Esophagus mucosa (tissue), 1 donor: Measurements from ENCODE around the gene CR1L. TPM values are rescaled to one million over a fixed set of nuclear protein-coding genes. Genes with fewer than 3 reads are reported as not detected.
A peak's percentile ranks its signal among the peaks of the same experiment; 100 is the strongest.
"Not testable (repeated sequence)": the region's sequence is repeated elsewhere in the genome, so short reads cannot be mapped to it uniquely, and the experiment has no call there.

ENCODE experiments used
- ATAC-seq: fragments of 200-7000 bp; cut with Tn5 transposase; one replicate; pipeline ENCODE4 v1.9.1; 2020
- total RNA-seq: library from RNA; stranded (reverse); gene quantifications from one replicate; pipeline ENCODE4 v1.2.4, GENCODE V29; 2023
- donor health status: DM: yes; HTN: yes; CAD: no.

Gene CR1L
- total RNA-seq, 1 donor from 2014 or later = not detected

DNA sequence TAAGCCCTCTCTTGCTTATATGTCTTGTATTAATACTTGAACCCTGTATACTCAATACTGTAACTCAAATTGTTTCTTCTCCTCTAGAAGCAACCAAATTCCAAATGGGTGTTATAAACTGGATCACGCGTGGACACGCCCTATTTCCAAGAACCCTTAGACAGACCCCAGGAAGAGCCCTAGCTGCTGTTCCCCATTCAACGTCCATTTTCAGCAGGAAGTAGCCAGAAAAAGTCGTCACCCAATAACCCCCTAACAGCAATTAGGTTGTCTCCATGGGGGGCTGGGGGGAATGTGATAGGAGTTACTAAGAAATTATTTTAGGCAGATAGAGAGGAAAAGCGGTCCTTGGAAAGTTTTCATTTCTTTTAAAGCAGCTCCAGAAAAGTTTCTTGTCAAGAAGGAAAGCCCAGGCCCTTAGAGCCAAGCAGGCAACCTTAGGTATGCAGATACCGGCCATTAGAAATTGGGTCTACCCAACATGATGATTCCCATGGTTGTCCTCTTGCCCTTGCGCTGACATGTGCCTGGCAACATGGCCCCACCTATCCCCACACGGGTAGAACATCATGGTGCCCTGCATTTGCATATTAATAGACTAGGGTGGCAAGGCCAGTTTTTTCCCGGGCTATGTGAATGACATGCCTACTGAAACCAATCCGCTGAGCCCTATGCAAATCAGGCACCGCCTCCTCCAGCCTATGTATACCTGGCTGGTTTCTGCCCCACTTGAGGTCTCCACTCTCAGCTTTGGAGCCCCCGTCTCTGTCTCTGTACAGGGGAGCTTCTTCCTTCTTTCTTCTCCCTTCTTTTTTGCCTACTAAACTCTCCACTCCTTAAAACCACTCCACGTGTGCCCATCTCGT lies 102.9 kb downstream of the CR1L start:
- no peak for ATAC-seq

DNA sequence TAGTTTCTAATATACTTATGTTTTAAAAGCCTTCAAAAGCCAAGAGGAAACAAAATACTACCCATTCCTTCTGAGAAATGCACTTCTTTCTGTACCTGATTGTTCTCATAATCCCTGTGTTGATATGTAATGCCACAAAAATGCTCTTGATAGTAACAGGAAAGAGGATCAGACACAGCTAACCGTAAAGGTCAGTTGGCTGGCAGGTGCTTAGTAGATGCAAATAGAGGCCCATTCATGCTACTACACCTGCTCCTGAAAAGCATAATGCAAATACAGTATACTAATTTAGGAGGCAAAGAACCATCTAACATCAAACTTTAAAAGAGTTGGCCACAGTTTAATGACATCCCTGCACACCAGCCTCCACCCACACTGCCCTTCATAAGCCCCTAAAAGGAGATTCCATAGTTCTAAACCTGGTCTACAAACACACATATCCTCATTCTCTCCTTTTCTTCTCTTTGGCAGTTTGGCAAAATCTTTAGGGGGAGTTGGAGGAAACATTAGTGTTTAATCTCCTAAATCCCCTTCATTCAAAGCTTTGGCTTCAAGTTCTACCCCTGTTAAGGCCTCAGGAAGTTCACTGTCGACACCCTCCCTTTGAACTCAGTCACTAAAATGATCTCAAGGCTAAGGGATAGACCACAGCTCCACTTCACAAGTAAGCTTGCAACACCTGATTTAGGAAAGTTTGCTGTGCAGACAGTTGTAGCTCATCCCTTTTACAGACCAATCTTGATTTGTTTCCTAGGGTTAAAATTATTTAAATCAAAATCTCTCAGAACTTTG lies 104.0 kb downstream of the CR1L start:
- no peak for ATAC-seq

DNA sequence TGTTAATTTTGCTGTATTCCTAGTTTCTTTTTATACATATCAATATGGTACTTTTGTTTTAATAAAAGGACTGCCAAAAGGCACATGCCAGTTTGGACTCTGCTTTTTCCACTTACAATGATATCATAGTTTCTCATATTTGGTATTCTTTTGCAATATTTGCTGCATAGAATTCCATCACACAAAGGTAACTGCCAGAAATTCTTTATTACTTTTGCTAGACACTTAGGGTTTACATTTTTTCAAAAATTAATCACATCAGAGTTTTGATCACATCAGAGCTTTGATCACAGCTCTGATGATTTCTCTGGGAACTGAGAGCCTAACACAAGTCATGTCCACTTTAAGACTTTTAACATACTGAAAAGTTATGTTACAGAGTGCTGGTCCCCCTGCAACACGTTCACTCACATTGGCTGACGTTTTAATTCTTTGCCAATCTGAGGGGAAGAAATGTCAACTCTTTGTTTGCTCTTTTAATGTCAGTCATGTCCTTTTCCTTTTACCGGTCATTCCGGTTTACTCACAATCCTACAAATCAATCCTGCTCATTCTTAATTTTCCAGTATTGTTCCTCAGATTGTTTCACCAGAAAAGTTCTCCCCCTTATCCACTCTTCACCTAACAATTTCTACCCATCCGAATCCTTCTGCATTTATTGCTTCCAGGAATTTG lies 105.8 kb downstream of the CR1L start:
- ATAC-seq = no peak

DNA sequence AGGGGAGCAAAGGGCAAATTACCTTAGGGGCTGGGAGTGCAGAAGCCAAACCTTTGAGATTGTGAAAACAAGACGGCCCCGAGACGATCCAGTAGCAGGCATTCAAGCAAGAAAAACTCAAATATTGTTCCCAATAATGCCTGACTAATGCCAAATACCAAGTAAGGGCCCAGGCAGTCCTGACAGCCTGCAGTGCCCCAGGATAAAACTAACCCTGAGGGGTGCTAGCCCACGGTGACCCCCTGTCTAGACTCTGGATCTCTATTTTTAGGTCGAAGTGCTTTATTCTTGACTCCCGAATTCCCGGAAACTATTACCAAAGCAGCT lies 106.5 kb downstream of the CR1L start:
- not testable (repeated sequence) for ATAC-seq

DNA sequence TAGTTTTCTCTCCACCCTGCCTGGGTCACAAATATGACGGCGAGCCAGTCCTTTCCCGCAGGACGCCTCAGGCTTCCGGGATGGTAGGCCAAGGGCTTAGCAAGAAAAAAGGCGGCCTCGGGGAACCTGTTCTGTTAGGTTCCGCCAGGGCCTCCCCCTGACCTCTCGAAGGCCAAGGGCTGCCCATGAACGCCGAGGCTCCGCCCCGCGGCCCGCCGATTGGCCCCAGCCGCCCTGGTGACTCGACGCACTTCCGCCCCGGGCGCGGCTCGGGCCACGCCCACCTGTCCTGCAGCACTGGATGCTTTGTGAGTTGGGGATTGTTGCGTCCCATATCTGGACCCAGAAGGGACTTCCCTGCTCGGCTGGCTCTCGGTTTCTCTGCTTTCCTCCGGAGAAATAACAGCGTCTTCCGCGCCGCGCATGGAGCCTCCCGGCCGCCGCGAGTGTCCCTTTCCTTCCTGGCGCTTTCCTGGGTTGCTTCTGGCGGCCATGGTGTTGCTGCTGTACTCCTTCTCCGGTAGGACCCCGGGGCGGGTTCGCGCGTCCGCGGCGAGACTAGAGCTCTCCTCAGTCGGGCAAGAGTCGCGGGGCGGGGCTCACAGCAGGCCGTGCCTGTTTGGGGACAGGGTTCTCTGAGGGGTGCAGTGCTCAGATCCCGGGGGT lies 107.0 kb downstream of the CR1L start, which contains the start of gene CD46:
Gene CD46 (plus strand): TSS at position 265 of the 666 bp plus-strand sequence. CDS start 159 bp downstream, at position 424.
- ATAC-seq = peak; percentile 97

DNA sequence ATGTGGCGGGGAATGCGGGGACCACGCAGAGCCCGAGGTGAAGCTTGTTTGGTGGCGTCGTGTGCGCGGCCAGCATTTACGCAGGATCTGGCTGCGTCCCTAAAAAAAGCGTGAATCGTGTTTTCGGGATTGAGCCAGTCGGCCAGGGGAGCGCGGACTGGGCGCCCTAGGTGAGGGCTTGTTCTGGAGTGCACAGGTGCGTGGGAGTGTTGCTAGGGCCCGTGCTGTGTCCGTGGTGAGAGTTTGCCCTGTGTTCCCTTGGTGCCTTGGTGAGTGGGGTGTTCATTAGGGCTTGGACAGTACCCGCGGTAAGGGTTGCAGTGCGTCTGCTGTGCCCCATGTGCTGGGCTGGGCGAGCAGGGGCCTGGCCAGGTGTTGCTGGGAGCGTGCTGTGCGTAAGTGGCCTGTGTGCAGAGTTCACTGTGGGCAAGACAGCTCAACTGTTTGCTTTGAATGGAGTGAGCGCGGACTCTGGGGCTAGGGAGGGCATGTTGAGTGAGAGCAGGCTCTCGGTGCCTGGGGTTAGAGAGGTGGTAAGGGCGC lies 107.6 kb downstream of the CR1L start:
- peak; percentile 54 for ATAC-seq

DNA sequence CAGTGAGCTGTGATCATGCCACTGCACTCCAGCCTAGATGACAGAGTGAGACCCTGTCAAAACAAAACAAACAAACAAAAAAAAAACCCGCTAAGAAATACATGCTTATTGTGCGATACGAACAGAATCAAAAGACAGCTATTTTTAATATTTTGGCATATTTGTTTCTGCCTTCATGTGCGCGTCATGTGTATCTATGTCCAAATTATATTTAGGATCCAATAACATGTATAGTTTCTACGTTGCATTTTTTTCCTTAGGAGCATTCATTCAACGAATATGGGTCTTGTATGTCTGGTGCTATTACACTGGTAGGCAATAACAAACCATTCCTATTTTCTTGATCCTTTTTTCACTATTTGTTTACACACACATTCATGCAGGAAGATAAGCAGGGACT lies 108.7 kb downstream of the CR1L start:
- no peak for ATAC-seq

DNA sequence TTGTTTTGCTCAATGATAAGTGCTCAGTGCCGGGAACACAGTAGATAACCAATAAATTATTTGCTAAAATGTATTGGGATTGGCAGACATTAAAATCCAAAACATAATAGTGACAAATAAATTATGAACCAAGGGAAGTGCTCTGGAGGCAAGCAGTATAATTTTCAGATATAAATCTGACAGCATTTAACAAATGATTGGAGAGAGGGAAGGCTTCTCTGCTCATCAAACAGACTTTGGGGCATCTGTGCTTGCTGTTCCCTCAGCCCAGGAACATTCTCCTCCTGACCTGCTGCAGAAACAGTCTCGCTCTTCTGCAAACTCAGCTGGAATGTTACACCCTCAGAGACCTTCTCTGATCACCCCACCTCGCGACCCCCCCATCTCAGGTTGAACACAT lies 109.1 kb downstream of the CR1L start:
- ATAC-seq = no peak

DNA sequence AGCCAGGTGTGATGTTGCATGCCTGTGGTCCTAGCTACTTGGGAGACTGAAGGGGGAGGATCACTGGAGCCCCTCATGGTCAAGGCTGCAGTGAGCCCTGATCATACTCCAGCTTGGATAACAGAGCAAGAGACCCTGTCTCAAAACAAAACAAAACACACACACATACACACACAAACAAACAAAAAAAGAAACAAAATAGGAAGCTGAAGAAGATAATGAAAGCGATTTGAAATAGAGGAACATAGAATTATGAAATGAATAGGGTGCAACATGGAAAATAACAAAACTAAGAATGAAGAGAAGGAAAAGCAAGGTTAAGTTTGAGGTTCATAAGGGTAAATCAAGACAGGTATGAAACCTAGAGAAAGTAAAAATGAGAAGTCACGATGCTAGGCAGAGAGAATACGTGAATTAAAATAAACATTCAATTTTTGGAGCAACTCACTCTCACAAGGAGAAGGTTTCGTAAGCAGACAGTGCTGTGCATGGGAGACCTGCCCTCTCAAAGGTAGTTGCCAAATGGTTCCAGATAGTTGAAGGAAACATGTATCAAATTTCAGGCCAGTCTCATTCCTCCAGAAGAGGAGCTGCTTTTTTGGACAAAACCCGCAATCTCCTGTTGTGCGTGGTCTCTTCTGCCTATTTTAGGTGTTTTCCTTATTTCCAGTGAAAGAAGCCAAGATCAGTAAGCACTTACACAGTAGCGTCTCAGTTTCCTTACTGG lies 110.2 kb downstream of the CR1L start:
- no peak for ATAC-seq

DNA sequence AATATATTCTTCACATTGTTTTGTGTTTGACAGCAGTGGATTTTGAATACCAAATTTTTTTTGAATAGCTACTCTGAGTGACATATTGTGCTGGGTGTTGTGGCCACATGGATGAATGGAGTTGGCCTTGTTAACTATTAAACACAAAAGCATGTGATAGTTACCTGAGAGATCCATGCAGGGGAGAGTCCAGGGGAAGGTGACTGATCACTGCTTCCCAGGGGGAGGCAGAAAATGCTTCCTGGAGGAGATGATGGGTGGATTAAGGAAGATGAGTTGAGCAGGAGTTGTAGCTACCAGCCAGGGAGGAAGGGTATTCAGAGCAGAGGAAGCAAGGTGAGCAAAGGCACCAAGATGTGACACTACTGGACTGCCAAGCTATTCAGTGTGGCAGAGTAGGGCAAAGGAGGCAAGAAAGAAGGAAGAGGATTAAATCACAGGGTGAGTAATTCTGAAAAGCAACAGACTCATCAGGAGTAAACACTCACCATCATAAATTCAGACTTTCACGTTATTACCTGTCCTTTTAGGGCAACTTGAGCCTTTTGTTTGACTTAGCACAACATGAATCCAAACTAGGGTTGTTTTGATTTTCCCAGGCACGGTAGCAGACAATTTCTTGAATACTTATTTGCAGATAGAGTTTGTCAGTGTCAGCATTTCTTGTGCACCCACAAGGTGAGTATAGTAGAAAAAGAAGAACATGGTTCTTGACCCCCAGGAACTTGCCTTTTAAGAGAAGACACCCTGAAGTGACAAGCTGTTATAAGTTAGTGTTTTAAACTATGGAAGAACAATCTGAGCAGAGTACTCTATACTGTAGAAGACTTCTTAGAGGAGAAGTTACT lies 111.1 kb downstream of the CR1L start:
- ATAC-seq = peak; percentile 42

DNA sequence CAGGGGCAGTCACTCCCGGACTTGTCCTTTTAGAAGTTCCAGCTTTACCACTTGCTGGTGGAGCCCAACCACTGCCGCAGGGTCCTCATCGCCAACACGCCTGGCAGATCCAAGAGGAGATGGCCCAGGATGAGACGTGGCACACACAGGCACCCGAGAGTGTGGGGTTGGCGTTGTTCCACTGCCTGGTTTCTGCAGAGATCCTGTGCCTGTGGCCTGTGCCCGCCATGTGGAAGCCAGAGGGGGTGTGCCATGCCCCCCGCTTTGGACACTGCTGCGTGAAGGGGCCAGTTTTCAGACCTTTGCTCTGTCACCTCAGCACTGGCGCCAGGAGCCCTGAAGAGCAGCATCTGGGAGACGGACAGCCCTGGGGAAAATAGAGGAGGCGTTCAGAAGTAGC lies 117.7 kb downstream of the CR1L start:
- ATAC-seq = no peak

DNA sequence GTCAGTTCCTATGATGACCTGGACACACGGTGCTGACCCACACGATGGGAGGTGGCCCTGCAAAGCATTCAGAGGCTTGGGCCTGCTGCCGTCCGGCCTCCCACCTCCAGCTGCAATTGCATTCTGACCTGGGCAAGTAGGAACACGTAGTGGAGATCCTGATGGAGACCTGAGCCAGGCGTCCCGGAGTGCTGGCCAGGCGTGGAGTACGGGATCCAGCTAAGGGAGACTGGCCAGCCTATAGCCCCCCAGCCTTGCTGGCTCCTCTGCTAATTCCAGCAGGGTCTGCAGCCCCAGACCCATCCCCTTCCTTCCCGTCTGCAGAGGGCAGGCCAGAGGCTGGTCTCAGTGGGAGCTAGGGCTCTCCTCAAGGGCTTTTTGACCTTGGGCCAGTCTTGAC lies 118.2 kb downstream of the CR1L start:
- ATAC-seq = peak; percentile 48

DNA sequence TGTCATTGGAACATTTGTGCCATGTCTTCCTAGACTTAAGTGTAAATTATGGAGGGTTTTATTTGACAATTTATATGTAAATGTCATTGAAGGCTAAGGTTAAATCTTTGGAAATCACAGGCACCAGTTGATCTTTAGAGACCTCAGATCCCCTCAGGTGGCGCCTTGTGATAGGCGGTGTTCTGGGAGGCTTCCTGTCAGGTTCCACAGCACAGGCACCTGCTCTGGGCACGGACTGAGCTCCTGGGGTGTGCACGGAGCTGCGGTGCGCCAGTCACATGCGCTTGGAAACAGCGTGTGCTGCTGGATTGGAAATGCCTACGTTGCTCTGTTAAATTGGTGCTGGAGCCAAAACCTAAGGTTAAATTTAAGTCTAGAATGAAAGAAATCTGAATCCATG lies 119.0 kb downstream of the CR1L start:
- ATAC-seq = no peak

DNA sequence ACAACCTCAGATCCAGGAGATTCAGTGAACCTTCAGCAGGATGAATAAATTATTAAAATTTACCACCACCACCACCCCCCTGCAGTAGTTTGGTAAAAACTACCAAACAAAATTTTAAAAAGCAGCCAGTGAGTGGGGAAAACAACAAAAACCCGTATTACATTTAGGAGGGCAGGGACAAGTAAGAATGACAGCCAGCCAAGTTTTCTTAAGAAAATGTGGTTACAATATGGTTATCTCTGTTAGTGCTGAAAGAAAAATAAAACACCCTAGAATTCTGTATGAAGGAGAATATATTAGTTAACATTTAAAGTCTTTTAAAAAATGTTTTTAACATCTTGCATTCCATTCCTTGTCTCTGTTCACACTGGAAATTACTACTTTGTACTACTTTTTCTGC lies 121.6 kb downstream of the CR1L start:
- no peak for ATAC-seq

DNA sequence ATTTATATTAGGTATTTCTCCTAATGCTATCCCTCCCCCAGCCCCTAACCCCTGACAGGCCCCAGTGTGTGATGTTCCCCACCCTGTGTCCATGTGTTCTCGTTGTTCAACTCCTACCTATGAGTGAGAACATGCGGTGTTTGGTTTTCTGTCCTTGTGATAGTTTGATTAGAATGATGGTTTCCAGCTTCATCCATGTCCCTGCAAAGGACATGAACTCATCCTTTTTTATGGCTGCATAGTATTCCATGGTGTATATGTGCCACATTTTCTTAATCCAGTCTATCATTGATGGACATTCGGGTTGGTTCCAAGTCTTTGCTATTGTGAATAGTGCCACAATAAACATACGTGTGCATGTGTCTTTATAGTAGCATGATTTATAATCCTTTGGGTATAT lies 125.6 kb downstream of the CR1L start:
- not testable (repeated sequence) for ATAC-seq

Other genes with a start within 250 kb of the CR1L start
- 1.7 TPM for gene CR2, start 190.8 kb upstream of the CR1L start, total RNA-seq
- 0.96 TPM for gene CR1, start 149.0 kb upstream of the CR1L start, total RNA-seq
- gene CD46, start 106.9 kb downstream of the CR1L start, total RNA-seq = 136 TPM